GM23338 (cell line): ENCODE data around the gene VIPAS39. TPM values are rescaled to one million over a fixed set of nuclear protein-coding genes. Genes with fewer than 3 reads are reported as not detected.

Experiments used
- ATAC-seq: fragments of 200-7000 bp; cut with Tn5 transposase; 3 replicates; pipeline ENCODE4 v1.9.1; 2020
- DNase-seq: peaks from one replicate; pipeline ENCODE4 v3.0.0-alpha.2; 2015; ENCODE audit warnings: low spot score
- H2AFZ ChIP-seq: fragments of 200-600 bp; sonication (generic); 2 replicates; pipeline ENCODE4 v1.8.0; 2016; ENCODE audit warnings: antibody characterized with exemption, mild to moderate bottlenecking, moderate library complexity
- H3F3A ChIP-seq: fragments of 200-600 bp; sonication (generic); replicated peaks from 2 replicates; pipeline ENCODE4 v1.8.0; 2017; ENCODE audit warnings: antibody characterized with exemption, mixed run types, low read depth
- H3K27ac ChIP-seq: fragments of 200-600 bp; sonication (generic); 2 replicates; pipeline ENCODE4 v1.6.1; 2016; ENCODE audit warnings: low read depth
- H3K27me3 ChIP-seq: fragments of 200-600 bp; sonication (generic); 2 replicates; pipeline ENCODE4 v1.8.0; 2016; ENCODE audit warnings: mild to moderate bottlenecking, mixed run types, moderate library complexity; ENCODE audit not compliant: insufficient read depth
- H3K36me3 ChIP-seq: fragments of 200-600 bp; sonication (generic); 2 replicates; pipeline ENCODE4 v1.8.0; 2016; ENCODE audit warnings: mild to moderate bottlenecking; ENCODE audit not compliant: insufficient read depth
- H3K4me1 ChIP-seq: fragments of 200-600 bp; sonication (generic); 2 replicates; pipeline ENCODE4 v1.8.0; 2016; ENCODE audit warnings: mild to moderate bottlenecking, moderate library complexity; ENCODE audit not compliant: insufficient read depth
- H3K4me2 ChIP-seq: fragments of 200-600 bp; sonication (generic); 2 replicates; pipeline ENCODE4 v1.7.1; 2017; ENCODE audit warnings: mixed run types
- H3K4me3 ChIP-seq: fragments of 200-600 bp; sonication (generic); 2 replicates; pipeline ENCODE4 v1.6.1; 2016; ENCODE audit warnings: mixed run types
- H3K79me2 ChIP-seq: fragments of 200-600 bp; sonication (generic); replicated peaks from 2 replicates; pipeline ENCODE4 v1.8.0; 2017; ENCODE audit warnings: mild to moderate bottlenecking; ENCODE audit not compliant: insufficient read depth
- H3K9me2 ChIP-seq: fragments of 200-600 bp; sonication (generic); 2 replicates; pipeline ENCODE4 v1.8.0; 2017; ENCODE audit not compliant: insufficient read depth
- H4K20me1 ChIP-seq: fragments of 200-600 bp; sonication (generic); replicated peaks from 2 replicates; pipeline ENCODE4 v1.8.0; 2017; ENCODE audit warnings: mild to moderate bottlenecking; ENCODE audit not compliant: insufficient read depth
- H3K27ac Mint-ChIP-seq: 2 replicates; pipeline ENCODE4 v1.8.0; 2020; ENCODE audit warnings: inconsistent platforms, mild to moderate bottlenecking, moderate library complexity, mixed read lengths
- H3K27me3 Mint-ChIP-seq: 3 replicates; pipeline ENCODE4 v1.8.0; 2022; ENCODE audit warnings: low read depth, mild to moderate bottlenecking, moderate library complexity, mixed read lengths, inconsistent platforms; ENCODE audit not compliant: insufficient read depth, poor library complexity
- H3K36me3 Mint-ChIP-seq: 3 replicates; pipeline ENCODE4 v1.8.0; 2021; ENCODE audit warnings: low read depth, mild to moderate bottlenecking, inconsistent platforms, moderate library complexity, mixed read lengths
- H3K4me1 Mint-ChIP-seq: 3 replicates; pipeline ENCODE4 v1.8.0; 2020; ENCODE audit warnings: mild to moderate bottlenecking, inconsistent platforms, mixed read lengths
- H3K4me3 Mint-ChIP-seq: 3 replicates; pipeline ENCODE4 v1.8.0; 2021; ENCODE audit warnings: moderate library complexity, mild to moderate bottlenecking, inconsistent platforms, mixed read lengths
- H3K9me3 Mint-ChIP-seq: 3 replicates; pipeline ENCODE4 v1.8.0; 2020; ENCODE audit warnings: moderate library complexity, mild to moderate bottlenecking, inconsistent platforms, mixed read lengths
- CREB1 ChIP-seq: fragments of 250-450 bp; sonication (Bioruptor Pico); IDR thresholded peaks from 2 replicates; pipeline ENCODE4 v1.5.0; 2020; ENCODE audit warnings: low read depth, mild to moderate bottlenecking, moderate library complexity
- ETS1 ChIP-seq: IDR thresholded peaks from 2 replicates; pipeline ENCODE4 v1.6.1; 2016; ENCODE audit warnings: antibody characterized with exemption
- EZH2 ChIP-seq: fragments of 200-600 bp; sonication (generic); IDR thresholded peaks from one replicate; pipeline ENCODE4 v1.8.0; 2017; ENCODE audit warnings: antibody characterized with exemption, mild to moderate bottlenecking, low read depth; ENCODE audit not compliant: unreplicated experiment
- EZH2phosphoT487 ChIP-seq: fragments of 200-600 bp; sonication (generic); IDR thresholded peaks from one replicate; pipeline ENCODE4 v1.8.1; 2018; ENCODE audit warnings: antibody characterized with exemption; ENCODE audit not compliant: unreplicated experiment
- JUNB ChIP-seq: IDR thresholded peaks from one replicate; pipeline ENCODE4 v1.6.1; 2016; ENCODE audit warnings: antibody characterized with exemption; ENCODE audit not compliant: unreplicated experiment
- NANOG ChIP-seq: IDR thresholded peaks from 2 replicates; pipeline ENCODE4 v1.6.1; 2016; ENCODE audit warnings: antibody characterized with exemption, borderline replicate concordance
- POLR2AphosphoS5 ChIP-seq: IDR thresholded peaks from 2 replicates; pipeline ENCODE4 v1.6.1; 2016; ENCODE audit warnings: antibody characterized with exemption, low read depth
- REST ChIP-seq: IDR thresholded peaks from one replicate; pipeline ENCODE4 v1.6.1; 2018; ENCODE audit warnings: antibody characterized with exemption; ENCODE audit not compliant: unreplicated experiment
- STAT1 ChIP-seq: IDR thresholded peaks from one replicate; pipeline ENCODE4 v1.6.1; 2016; ENCODE audit warnings: antibody characterized with exemption; ENCODE audit not compliant: unreplicated experiment
- ZNF114 ChIP-seq: fragments of 250-450 bp; sonication (Bioruptor Pico); IDR thresholded peaks from 2 replicates; pipeline ENCODE4 v1.5.0; 2020; ENCODE audit warnings: mild to moderate bottlenecking, moderate library complexity
- ZNF331 ChIP-seq: fragments of 250-450 bp; sonication (Bioruptor Pico); IDR thresholded peaks from 2 replicates; pipeline ENCODE4 v1.5.0; 2020; ENCODE audit warnings: low read depth, mild to moderate bottlenecking, moderate library complexity
- ZNF462 ChIP-seq: fragments of 250-450 bp; sonication (Bioruptor Pico); IDR thresholded peaks from 2 replicates; pipeline ENCODE4 v1.5.0; 2020; ENCODE audit warnings: mild to moderate bottlenecking, moderate library complexity
- polyA plus RNA-seq: library from polyadenylated mRNA; unstranded; fragments of >200 nt; fragmentation: Nextera tagmentation; extraction: Ambion mirVana; gene quantifications from 2 replicates; pipeline ENCODE4 v1.2.1, GENCODE V29; 2016
- total RNA-seq: library from RNA; depleted of rRNA; stranded (reverse); fragments of >200 nt; shearing (Covaris generic); gene quantifications from 2 replicates; pipeline ENCODE4 v1.2.3, GENCODE V29; 2014
- TF ChIP-seq, protein P1 (sequence below), 2 experiments: fragments of 200-600 bp in 1 of 2; sonication (generic) in 1 of 2; conservative IDR thresholded peaks; 2 replicates each; pipeline versions ENCODE4 v1.5.1 to v1.6.1; 2016 to 2017; ENCODE audit warnings: antibody characterized with exemption in 2 of 2, low read depth in 2 of 2, mild to moderate bottlenecking in 2 of 2, moderate library complexity in 1 of 2

Gene VIPAS39
- total and polyA plus RNA-seq, 2 experiments from 2014 or later = 9.4 to 21.8 TPM

DNA sequence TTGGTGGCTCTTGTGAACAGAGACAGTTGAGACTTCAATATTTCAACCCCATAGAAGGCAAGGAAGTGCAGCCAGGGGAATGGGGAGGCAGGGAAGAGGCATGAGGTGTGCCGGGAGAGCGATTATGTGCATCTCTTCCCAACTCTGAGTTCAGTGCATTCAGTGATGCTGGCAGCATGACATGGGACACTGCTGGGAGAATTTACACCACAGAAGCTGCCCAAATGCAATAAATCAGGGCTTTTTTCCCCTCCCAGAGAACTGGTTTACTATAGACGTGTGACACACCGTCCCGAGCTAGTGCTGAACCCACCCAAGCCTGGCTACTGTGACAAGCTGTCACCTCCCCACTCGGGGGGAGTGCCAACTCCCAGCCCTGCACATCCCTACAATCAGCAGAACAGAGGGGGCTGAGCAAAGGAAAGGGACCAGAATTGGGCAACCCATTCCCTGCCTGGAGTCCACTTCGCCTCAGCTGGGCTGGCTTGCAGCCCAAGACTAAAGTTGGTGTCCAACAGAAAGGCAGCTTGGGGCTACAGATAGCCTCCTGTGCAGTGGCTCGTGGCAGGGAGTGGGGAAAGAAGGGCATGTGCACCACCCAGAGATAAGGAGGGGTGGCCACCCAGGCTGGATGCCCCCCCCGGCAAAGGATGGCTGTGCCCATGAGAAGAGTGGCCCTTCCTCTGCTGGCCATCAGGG lies 17.2 kb upstream of the VIPAS39 start:
- ATAC-seq (no peak), DNase-seq (no peak)
- peaks cover 10% of the 10 kb centered on the region for H3K4me1 ChIP-seq
- no peaks in the 10 kb centered on the region; the same call in 1 of the 2 replicates for H4K20me1 ChIP-seq
- H3F3A ChIP-seq = peaks cover 4% of the 10 kb centered on the region
- H3K4me3 ChIP-seq = no peak overlapping the region
- Mint-ChIP-seq H3K4me3 (no peak overlapping the region), H3K4me1 (peaks cover 30% of the 10 kb centered on the region), H3K27me3 (peaks cover 4% of the 10 kb centered on the region), H3K27ac (no peak overlapping the region; the same call in 1 of the 2 replicates), H3K9me3 (no peaks in the 10 kb centered on the region; the same call in 2 of the 3 replicates), H3K36me3 (peaks cover 1% of the 10 kb centered on the region; the same call in 2 of the 3 replicates)
- no peak for TF ChIP-seq EZH2
- no peak for TF ChIP-seq ETS1
- no peak for TF ChIP-seq JUNB
- no peak for TF ChIP-seq ZNF331
- TF ChIP-seq, protein P1, sequence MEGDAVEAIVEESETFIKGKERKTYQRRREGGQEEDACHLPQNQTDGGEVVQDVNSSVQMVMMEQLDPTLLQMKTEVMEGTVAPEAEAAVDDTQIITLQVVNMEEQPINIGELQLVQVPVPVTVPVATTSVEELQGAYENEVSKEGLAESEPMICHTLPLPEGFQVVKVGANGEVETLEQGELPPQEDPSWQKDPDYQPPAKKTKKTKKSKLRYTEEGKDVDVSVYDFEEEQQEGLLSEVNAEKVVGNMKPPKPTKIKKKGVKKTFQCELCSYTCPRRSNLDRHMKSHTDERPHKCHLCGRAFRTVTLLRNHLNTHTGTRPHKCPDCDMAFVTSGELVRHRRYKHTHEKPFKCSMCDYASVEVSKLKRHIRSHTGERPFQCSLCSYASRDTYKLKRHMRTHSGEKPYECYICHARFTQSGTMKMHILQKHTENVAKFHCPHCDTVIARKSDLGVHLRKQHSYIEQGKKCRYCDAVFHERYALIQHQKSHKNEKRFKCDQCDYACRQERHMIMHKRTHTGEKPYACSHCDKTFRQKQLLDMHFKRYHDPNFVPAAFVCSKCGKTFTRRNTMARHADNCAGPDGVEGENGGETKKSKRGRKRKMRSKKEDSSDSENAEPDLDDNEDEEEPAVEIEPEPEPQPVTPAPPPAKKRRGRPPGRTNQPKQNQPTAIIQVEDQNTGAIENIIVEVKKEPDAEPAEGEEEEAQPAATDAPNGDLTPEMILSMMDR (conservative IDR thresholded peaks at IDR 0.05; ENCODE audit: low read depth in 2 of 2) = no peak
- no peak for TF ChIP-seq REST
- no peak for TF ChIP-seq ZNF462 (CRISPR knock-in tag)
- no peak for TF ChIP-seq STAT1
- no peak for TF ChIP-seq POLR2AphosphoS5
- TF ChIP-seq EZH2phosphoT487 = no peak
- no peak for TF ChIP-seq ZNF114 (CRISPR knock-in tag)
- TF ChIP-seq NANOG = no peak
- TF ChIP-seq CREB1 (CRISPR knock-in tag) = no peak
- no peak overlapping the region for H3K27ac ChIP-seq
- H2AFZ ChIP-seq = no peak overlapping the region
- no peak overlapping the region for H3K4me2 ChIP-seq
- no peaks in the 10 kb centered on the region for H3K79me2 ChIP-seq
- H3K36me3 ChIP-seq = no peaks in the 10 kb centered on the region
- no peaks in the 10 kb centered on the region for H3K9me2 ChIP-seq
- H3K27me3 ChIP-seq = no peaks in the 10 kb centered on the region
